GM18909 (cell line): Measurements from ENCODE around the gene CKAP4.

Experiments used
- ATAC-seq: cut with Tn5 transposase; IDR thresholded peaks from one replicate; pipeline ENCODE4 v1.9.1; 2021; ENCODE audit warnings: mild to moderate bottlenecking; ENCODE audit not compliant: unreplicated experiment, poor library complexity

Gene CKAP4

GRCh38 chr12:106246891-106247673 is 738 bp downstream of the CKAP4 start:
- ATAC-seq = peak; percentile 27

- ATAC-seq = no peak
Observed at GRCh38 chr12:106245767-106246166, 2.1 kb downstream of the CKAP4 start.

GRCh38 chr12:106243620-106244019 is 4.2 kb downstream of the CKAP4 start:
- ATAC-seq = no peak

GRCh38 chr12:106240821-106241220 is 7.0 kb downstream of the CKAP4 start:
- no peak for ATAC-seq

GRCh38 chr12:106239951-106240335 is 7.9 kb downstream of the CKAP4 start:
- no peak for ATAC-seq

- ATAC-seq = no peak
Observed at GRCh38 chr12:106239241-106239950, 8.4 kb downstream of the CKAP4 start.

GRCh38 chr12:106238146-106238545 is 9.7 kb downstream of the CKAP4 start:
- ATAC-seq = no peak

GRCh38 chr12:106235770-106236169 is 12.1 kb downstream of the CKAP4 start:
- ATAC-seq = no peak

- ATAC-seq = no peak
Observed at GRCh38 chr12:106234449-106234848, 13.4 kb downstream of the CKAP4 start.

GRCh38 chr12:106233011-106233410 is 14.8 kb downstream of the CKAP4 start:
- ATAC-seq = no peak

GRCh38 chr12:106229036-106229591 is 18.7 kb downstream of the CKAP4 start:
- no peak for ATAC-seq

- no peak for ATAC-seq
Observed at GRCh38 chr12:106228320-106228710, 19.5 kb downstream of the CKAP4 start.

GRCh38 chr12:106227641-106228319 is 20.0 kb downstream of the CKAP4 start:
- no peak for ATAC-seq

- ATAC-seq = no peak
Observed at GRCh38 chr12:106226884-106227640, 20.8 kb downstream of the CKAP4 start.

GRCh38 chr12:106224355-106224706 is 23.5 kb downstream of the CKAP4 start:
- no peak for ATAC-seq

- no peak for ATAC-seq
Observed at GRCh38 chr12:106223485-106224354, 24.1 kb downstream of the CKAP4 start.

GRCh38 chr12:106220536-106220935 is 27.3 kb downstream of the CKAP4 start:
- ATAC-seq = no peak

- ATAC-seq = no peak
Observed at GRCh38 chr12:106219043-106219442, 28.8 kb downstream of the CKAP4 start.

GRCh38 chr12:106217706-106218105 is 30.1 kb downstream of the CKAP4 start:
- no peak for ATAC-seq
